H1 (cell line): ENCODE results near the gene RAD9A. TPM values are rescaled to one million over a fixed set of nuclear protein-coding genes. Genes with fewer than 3 reads are reported as not detected.

Source experiments
- BCL11A ChIP-seq, 2 experiments: IDR thresholded peaks; one replicate each; pipeline ENCODE4 v1.6.1; 2011; ENCODE audit warnings: low read depth in 2 of 2, low read length in 2 of 2, mild to moderate bottlenecking in 2 of 2
- CBX8 ChIP-seq: fragments of 300-800, 300-1000 bp; sonication (generic); IDR thresholded peaks from 2 replicates; pipeline ENCODE4 v1.7.1; 2016; ENCODE audit warnings: low read depth, low read length, borderline replicate concordance
- CHD7 ChIP-seq: fragments of 300-600 bp; sonication (generic); IDR thresholded peaks from 2 replicates; pipeline ENCODE4 v1.7.1; 2012; ENCODE audit warnings: low read length, moderate library complexity, mild to moderate bottlenecking, inconsistent platforms; ENCODE audit not compliant: insufficient replicate concordance
- CREB1 ChIP-seq: IDR thresholded peaks from 2 replicates; pipeline ENCODE4 v1.6.1; 2012; ENCODE audit warnings: inconsistent platforms
- EZH2 ChIP-seq: fragments of 200-600 bp; sonication (generic); IDR thresholded peaks from 2 replicates; pipeline ENCODE4 v1.7.1; 2012; ENCODE audit warnings: low read depth, mild to moderate bottlenecking, moderate library complexity, low read length, inconsistent platforms; ENCODE audit not compliant: severe bottlenecking
- JUND ChIP-seq: IDR thresholded peaks from 2 replicates; pipeline ENCODE4 v1.6.1; 2011; ENCODE audit warnings: mild to moderate bottlenecking, improper control_type of control experiment, low read length
- PHF8 ChIP-seq: fragments of 200-600 bp; sonication (generic); conservative IDR thresholded peaks from 2 replicates; pipeline ENCODE4 v1.7.1; 2012; ENCODE audit warnings: low read depth, mild to moderate bottlenecking, inconsistent platforms, low read length, moderate library complexity
- POLR2A ChIP-seq, 2 experiments: IDR thresholded peaks; 1 replicate in 1 of 2; 2 replicates in 1 of 2; pipeline ENCODE4 v1.6.1; 2011; ENCODE audit warnings: low read depth in 2 of 2, low read length in 2 of 2, mild to moderate bottlenecking in 2 of 2; ENCODE audit errors: control extremely low read depth in 1 of 2
- SIRT6 ChIP-seq: IDR thresholded peaks from one replicate; pipeline ENCODE4 v1.7.1; 2012; ENCODE audit warnings: low read length, inconsistent platforms
- SP1 ChIP-seq: IDR thresholded peaks from 2 replicates; pipeline ENCODE4 v1.6.1; 2011; ENCODE audit warnings: low read depth, low read length
- SP4 ChIP-seq: IDR thresholded peaks from 2 replicates; pipeline ENCODE4 v1.6.1; 2012; ENCODE audit warnings: low read length, inconsistent platforms
- TAF7 ChIP-seq: optimal IDR thresholded peaks from 2 replicates; pipeline ENCODE3; 2011; ENCODE audit warnings: low read depth, mild to moderate bottlenecking, inconsistent platforms, low read length, moderate library complexity, borderline replicate concordance
- TEAD4 ChIP-seq: IDR thresholded peaks from 2 replicates; pipeline ENCODE4 v1.6.1; 2012; ENCODE audit warnings: low read depth, low read length, inconsistent platforms, mixed read lengths
- polyA plus RNA-seq, 7 experiments: library from polyadenylated mRNA; depleted of rRNA in 3 of 7; stranded (reverse) in 5 of 7; unstranded in 2 of 7; fragments of >200 nt in 5 of 7; fragments of 200-250 nt in 2 of 7; gene quantifications; 1 replicate in 5 of 7; 2 replicates in 1 of 7; 4 replicates in 1 of 7; pipeline versions ENCODE4 v1.2.1 to v1.2.3, GENCODE V29; 2011 to 2013; ENCODE audit warnings: missing spikeins in 2 of 7, mixed read lengths in 2 of 7
- total RNA-seq: library from RNA; stranded (reverse); fragmentation: NEBNext Ultra II Directional; extraction: Animal tissue kit (Norgen Biotek cat#: 25700); gene quantifications from 2 replicates; pipeline ENCODE4 v1.2.1, GENCODE V29; 2021

RAD9A gene
- total and polyA plus RNA-seq, 2 of the 8 experiments (the other 6 are each of a cell fraction or from before 2014, with no cell fraction given), result 22.2 to 25.5 TPM

DNA sequence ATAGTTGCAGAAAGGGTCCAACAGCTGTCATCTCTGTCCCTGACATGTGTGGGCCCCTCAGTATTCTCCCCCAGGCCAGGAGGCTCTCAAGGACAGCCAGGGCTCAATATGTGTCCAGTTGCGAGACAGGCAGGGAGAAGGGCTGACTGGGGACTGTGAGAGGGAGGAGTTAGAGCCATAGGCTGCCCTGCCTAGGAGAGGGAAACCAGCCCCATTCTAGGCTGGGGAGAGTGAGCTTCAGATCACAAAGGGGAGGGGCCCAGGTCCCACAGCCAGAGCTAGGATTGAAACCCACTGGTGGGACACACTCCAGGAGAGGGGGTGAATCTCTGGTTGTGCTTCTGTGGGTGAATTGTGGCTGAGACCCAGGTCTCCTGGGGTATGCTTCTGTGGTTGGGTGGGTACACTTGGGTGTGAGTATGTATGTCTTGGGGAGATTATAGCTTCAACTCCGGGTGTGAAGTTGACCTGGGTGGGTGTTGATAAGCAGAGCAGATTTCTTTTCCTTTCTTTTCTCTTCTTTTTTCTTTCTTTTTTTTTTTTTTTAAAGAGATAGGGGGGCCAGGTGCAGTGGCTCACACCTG, 21.6 kb downstream of the RAD9A start (continued):
- no peak for TF ChIP-seq CHD7
- TF ChIP-seq TAF7, result no peak
- TF ChIP-seq TEAD4, result no peak
- no peak for TF ChIP-seq EZH2
- TF ChIP-seq SIRT6, result no peak
- no peak for TF ChIP-seq CREB1
- no peak for TF ChIP-seq SP1
- no peak for TF ChIP-seq SP4
- no peak for TF ChIP-seq PHF8
- TF ChIP-seq JUND, result no peak
- no peak for TF ChIP-seq POLR2A (IDR thresholded peaks at IDR 0.05; ENCODE audit: control extremely low read depth in 1 of 2, low read depth in 2 of 2, low read length in 2 of 2)
- TF ChIP-seq BCL11A (IDR thresholded peaks at IDR 0.05; ENCODE audit: low read depth in 2 of 2, low read length in 2 of 2), result no peak
- no peak for TF ChIP-seq CBX8
